Naive thymus-derived CD8-positive, alpha-beta T cell (primary cell): ENCODE measurements around the gene RPH3AL. TPM values are rescaled to one million over a fixed set of nuclear protein-coding genes. Genes with fewer than 3 reads are reported as not detected.

ENCODE experiments used
- ATAC-seq, 2 donors: fragments of 150-1000 bp; cut with Tn5 transposase in 1 of 2; sonication (Bioruptor Pico), chemical (Tn5 transposase) in 1 of 2; 1 replicate in 1 of 2; 2 replicates in 1 of 2; pipeline ENCODE4 v1.10.0; 2021; ENCODE audit warnings: mild to moderate bottlenecking in 2 of 2, moderate library complexity in 2 of 2
- POLR2A ChIA-PET: fragments of 350-600 bp; sonication (Branson Sonifier 250); formaldehyde crosslinking; loops from one replicate; lab custom pipeline; 2021; ENCODE audit warnings: antibody characterized with exemption; lab: Charles Lee
- DNase-seq, 10 donors: peaks; one replicate each; pipeline versions ENCODE4 v3.0.0 to v3.0.0-alpha.2; 2020 to 2022
- H3K27ac Mint-ChIP-seq, 10 donors: one replicate each; pipeline ENCODE4 v1.8.0; 2020 to 2022; ENCODE audit warnings: mild to moderate bottlenecking in 10 of 10, mixed read lengths in 10 of 10, moderate library complexity in 4 of 10, inconsistent platforms in 1 of 10
- H3K27me3 Mint-ChIP-seq, 5 donors: one replicate each; pipeline ENCODE4 v1.8.0; 2021 to 2022; ENCODE audit warnings: mixed read lengths in 5 of 5
- H3K36me3 Mint-ChIP-seq, 3 donors: one replicate each; pipeline ENCODE4 v1.8.0; 2020 to 2022; ENCODE audit warnings: mixed read lengths in 3 of 3, mild to moderate bottlenecking in 2 of 3, inconsistent platforms in 1 of 3
- H3K4me1 Mint-ChIP-seq, 4 donors: one replicate each; pipeline ENCODE4 v1.8.0; 2021 to 2022; ENCODE audit warnings: mixed read lengths in 4 of 4
- H3K4me3 Mint-ChIP-seq, 10 donors: one replicate each; pipeline ENCODE4 v1.8.0; 2020 to 2022; ENCODE audit warnings: mild to moderate bottlenecking in 10 of 10, mixed read lengths in 10 of 10, moderate library complexity in 6 of 10, inconsistent platforms in 1 of 10
- H3K9me3 Mint-ChIP-seq, 9 donors: one replicate each; pipeline ENCODE4 v1.8.0; 2020 to 2022; ENCODE audit warnings: mixed read lengths in 9 of 9, mild to moderate bottlenecking in 3 of 9, inconsistent platforms in 1 of 9, moderate library complexity in 1 of 9
- polyA plus RNA-seq, 3 donors: library from polyadenylated mRNA; unstranded; fragments of 300-500 nt; fragmentation: Illumina TruSeq; gene quantifications; one replicate each; pipeline ENCODE4 v1.2.3, GENCODE V29; 2021
- total RNA-seq, 8 experiments: library from RNA in 2 of 8; stranded (reverse) in 2 of 8; gene quantifications; one replicate each; pipeline ENCODE4 v1.2.3 and lab custom pipeline; 2021 to 2026

The RPH3AL gene, protein sequence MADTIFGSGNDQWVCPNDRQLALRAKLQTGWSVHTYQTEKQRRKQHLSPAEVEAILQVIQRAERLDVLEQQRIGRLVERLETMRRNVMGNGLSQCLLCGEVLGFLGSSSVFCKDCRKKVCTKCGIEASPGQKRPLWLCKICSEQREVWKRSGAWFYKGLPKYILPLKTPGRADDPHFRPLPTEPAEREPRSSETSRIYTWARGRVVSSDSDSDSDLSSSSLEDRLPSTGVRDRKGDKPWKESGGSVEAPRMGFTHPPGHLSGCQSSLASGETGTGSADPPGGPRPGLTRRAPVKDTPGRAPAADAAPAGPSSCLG
- 10 to 100 TPM; 26.4 to 30.0 TPM for total RNA-seq
- polyA plus RNA-seq: 1 to 10 TPM; 1.9 to 5.7 (median 2.7) TPM
- 0 to 8.8 (median 1.5) reads per million in 6 experiments for total RNA-seq (lab: John Stamatoyannopoulos, UW)

- Mint-ChIP-seq H3K27me3 (no peaks in the 10 kb centered on the region), H3K36me3 (no peaks in the 10 kb centered on the region), H3K9me3 (no peaks in the 10 kb centered on the region), H3K4me1 (peaks cover 2 to 13% (median 5%) of the 10 kb centered on the region in 4 donors), H3K27ac (peak within 1 kb of the TSS in 5 of 10 donors; percentile 6 to 81 (median 67)), H3K4me3 (peak within 1 kb of the TSS in 1 of 10 donors; percentile 63)
- no peak for ATAC-seq
- POLR2A ChIA-PET: no interaction called here
- DNase-seq: no peak
Measured at GRCh38 chr17:352421-353212, at the start of gene RPH3AL. RPH3AL (minus strand) TSS chr17:352807; CDS start chr17:327543, 25,264 bp downstream.

DNA sequence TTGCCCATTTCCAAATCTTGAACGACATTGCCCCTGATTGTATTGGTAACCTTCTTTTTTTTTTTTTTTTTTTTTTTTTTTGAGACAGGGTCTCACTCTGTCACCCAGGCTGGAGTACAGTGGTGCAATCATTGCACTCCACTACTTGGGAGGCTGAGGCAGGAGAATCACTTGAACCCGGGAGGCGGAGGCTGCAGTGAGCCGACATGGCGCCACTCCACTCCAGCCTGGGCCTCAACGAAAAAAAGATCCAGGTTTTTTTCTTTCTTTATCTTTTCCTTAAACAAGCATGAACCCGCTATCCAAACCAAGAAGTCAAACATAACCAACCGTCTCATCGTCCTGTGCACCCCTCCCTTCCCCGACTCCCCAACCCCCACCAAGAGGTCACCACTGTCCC is 47.6 kb upstream of the RPH3AL start:
- DNase-seq (no peak), ATAC-seq (no peak)
- POLR2A ChIA-PET: no interaction called here
- H3K4me3 Mint-ChIP-seq: no peak overlapping the region
- H3K27ac Mint-ChIP-seq: peak overlapping the region in 1 of 10 donors; percentile 31
- no peaks in the 10 kb centered on the region for H3K9me3 Mint-ChIP-seq
- H3K4me1 Mint-ChIP-seq: peaks cover 0 to 8% (median 3%) of the 10 kb centered on the region in 4 donors
- peaks cover 2 to 20% (median 4%) of the 10 kb centered on the region in 3 donors for H3K36me3 Mint-ChIP-seq
- H3K27me3 Mint-ChIP-seq: no peaks in the 10 kb centered on the region

- DNase-seq (no peak), ATAC-seq (no peak)
- POLR2A ChIA-PET: no interaction called here
- Mint-ChIP-seq H3K9me3 (no peaks in the 10 kb centered on the region), H3K4me1 (peaks cover 0 to 7% (median 3%) of the 10 kb centered on the region in 4 donors), H3K4me3 (no peak overlapping the region), H3K36me3 (peaks cover 0 to 11% (median 0%) of the 10 kb centered on the region in 3 donors), H3K27me3 (no peaks in the 10 kb centered on the region), H3K27ac (peak overlapping the region in 1 of 10 donors; percentile 7)
Measured at GRCh38 chr17:396788-397187, 44.2 kb upstream of the RPH3AL start.

GRCh38 chr17:395974-396373 is 43.4 kb upstream of the RPH3AL start:
- peaks cover 0 to 7% (median 3%) of the 10 kb centered on the region in 4 donors for H3K4me1 Mint-ChIP-seq
- H3K27ac Mint-ChIP-seq: no peak overlapping the region
- POLR2A ChIA-PET: no interaction called here
- DNase-seq (no peak), ATAC-seq (no peak)
- H3K36me3 Mint-ChIP-seq: peaks cover 0 to 9% (median 0%) of the 10 kb centered on the region in 3 donors
- no peaks in the 10 kb centered on the region for H3K27me3 Mint-ChIP-seq
- H3K9me3 Mint-ChIP-seq: no peaks in the 10 kb centered on the region
- no peak overlapping the region for H3K4me3 Mint-ChIP-seq

- POLR2A ChIA-PET: no interaction called here
- Mint-ChIP-seq H3K27me3 (no peaks in the 10 kb centered on the region), H3K4me1 (peaks cover 0 to 7% (median 3%) of the 10 kb centered on the region in 4 donors), H3K4me3 (no peak overlapping the region), H3K27ac (no peak overlapping the region), H3K36me3 (peaks cover 0 to 4% (median 0%) of the 10 kb centered on the region in 3 donors), H3K9me3 (no peaks in the 10 kb centered on the region)
- no peak for ATAC-seq
- DNase-seq: no peak
Measured at GRCh38 chr17:395179-395578, 42.6 kb upstream of the RPH3AL start.

- H3K4me3 Mint-ChIP-seq: no peak overlapping the region
- ATAC-seq (no peak), DNase-seq (no peak)
- H3K27me3 Mint-ChIP-seq: no peaks in the 10 kb centered on the region
- H3K36me3 Mint-ChIP-seq: peaks cover 0 to 2% (median 0%) of the 10 kb centered on the region in 3 donors
- no peaks in the 10 kb centered on the region for H3K9me3 Mint-ChIP-seq
- peaks cover 0 to 4% (median 3%) of the 10 kb centered on the region in 4 donors for H3K4me1 Mint-ChIP-seq
- H3K27ac Mint-ChIP-seq: peak overlapping the region in 1 of 10 donors; percentile 59
- POLR2A ChIA-PET: no interaction called here
Measured at GRCh38 chr17:394718-395095, 42.1 kb upstream of the RPH3AL start.

- POLR2A ChIA-PET: no interaction called here
- no peak for ATAC-seq
- Mint-ChIP-seq H3K9me3 (no peaks in the 10 kb centered on the region), H3K27ac (peak overlapping the region in 6 of 10 donors; percentile 1 to 65 (median 52)), H3K27me3 (peaks cover 0 to 3% (median 0%) of the 10 kb centered on the region in 5 donors), H3K36me3 (no peaks in the 10 kb centered on the region), H3K4me3 (no peak overlapping the region), H3K4me1 (peaks cover 0 to 5% (median 3%) of the 10 kb centered on the region in 4 donors)
- no peak for DNase-seq
Measured at GRCh38 chr17:393806-394717, 41.5 kb upstream of the RPH3AL start.

GRCh38 chr17:391850-392249 is 39.2 kb upstream of the RPH3AL start:
- no peaks in the 10 kb centered on the region for H3K36me3 Mint-ChIP-seq
- peak overlapping the region in 1 of 10 donors; percentile 18 for H3K4me3 Mint-ChIP-seq
- peaks cover 4 to 18% (median 7%) of the 10 kb centered on the region in 5 donors for H3K27me3 Mint-ChIP-seq
- DNase-seq (no peak), ATAC-seq (no peak)
- H3K4me1 Mint-ChIP-seq: peaks cover 2 to 6% (median 5%) of the 10 kb centered on the region in 4 donors
- peak overlapping the region in 1 of 10 donors; percentile 27 for H3K27ac Mint-ChIP-seq
- H3K9me3 Mint-ChIP-seq: no peaks in the 10 kb centered on the region
- POLR2A ChIA-PET: interaction anchor here (0.6 kb wide), 1 partner anchor 124 kb away, joined by 4 read pairs; no protein-coding TSS in a partner anchor

DNA sequence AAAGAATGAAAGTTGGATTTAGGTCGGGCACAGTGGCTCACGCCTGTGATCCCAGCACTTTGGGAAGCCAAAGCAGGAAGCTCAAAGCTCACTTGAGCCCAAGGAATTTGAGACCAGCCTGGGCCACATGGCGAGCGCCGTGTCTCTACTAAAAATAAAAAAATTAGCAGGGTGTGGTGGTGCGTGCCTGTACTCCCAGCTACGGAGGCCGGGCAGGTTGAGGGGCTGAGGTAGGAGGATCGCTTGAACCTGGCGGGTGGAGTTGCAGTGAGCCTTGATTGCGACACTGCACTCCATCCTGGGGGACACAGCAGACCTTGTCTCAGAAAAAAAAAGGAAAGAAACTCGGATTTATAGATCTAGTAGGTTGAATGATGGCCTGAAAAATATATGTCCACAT is 37.4 kb upstream of the RPH3AL start:
- POLR2A ChIA-PET: no interaction called here
- peaks cover 4 to 22% (median 7%) of the 10 kb centered on the region in 5 donors for H3K27me3 Mint-ChIP-seq
- ATAC-seq (no peak), DNase-seq (no peak)
- no peak overlapping the region for H3K4me3 Mint-ChIP-seq
- peaks cover 6 to 12% (median 9%) of the 10 kb centered on the region in 4 donors for H3K4me1 Mint-ChIP-seq
- no peaks in the 10 kb centered on the region for H3K9me3 Mint-ChIP-seq
- H3K27ac Mint-ChIP-seq: no peak overlapping the region
- H3K36me3 Mint-ChIP-seq: no peaks in the 10 kb centered on the region

DNA sequence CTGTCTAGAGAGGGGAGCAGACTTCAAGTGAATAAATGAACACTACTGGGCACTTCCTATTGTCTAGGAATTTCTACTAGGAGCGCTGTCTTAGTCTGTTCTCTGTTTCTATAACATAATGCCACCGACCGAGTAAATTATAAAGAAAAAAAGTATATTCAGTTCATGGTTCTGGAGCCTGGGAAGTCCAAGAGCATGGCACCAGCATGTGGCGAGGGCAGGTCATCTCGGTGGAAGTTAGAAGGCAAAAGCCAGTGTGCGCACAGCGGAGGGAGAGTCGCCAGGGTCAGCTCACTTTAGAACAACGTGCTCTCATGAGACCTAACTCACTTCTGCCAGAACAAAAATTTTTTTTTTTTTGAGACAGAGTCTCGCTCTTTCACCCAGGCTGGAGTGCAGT is 35.5 kb upstream of the RPH3AL start:
- ATAC-seq: no peak
- Mint-ChIP-seq H3K36me3 (no peaks in the 10 kb centered on the region), H3K4me3 (peak overlapping the region in 7 of 10 donors; percentile 18 to 53 (median 50)), H3K4me1 (peaks cover 11 to 19% (median 15%) of the 10 kb centered on the region in 4 donors), H3K9me3 (no peaks in the 10 kb centered on the region), H3K27me3 (peaks cover 4 to 35% (median 7%) of the 10 kb centered on the region in 5 donors), H3K27ac (peak overlapping the region in 1 of 10 donors; percentile 7)
- POLR2A ChIA-PET: no interaction called here
- DNase-seq: no peak

DNA sequence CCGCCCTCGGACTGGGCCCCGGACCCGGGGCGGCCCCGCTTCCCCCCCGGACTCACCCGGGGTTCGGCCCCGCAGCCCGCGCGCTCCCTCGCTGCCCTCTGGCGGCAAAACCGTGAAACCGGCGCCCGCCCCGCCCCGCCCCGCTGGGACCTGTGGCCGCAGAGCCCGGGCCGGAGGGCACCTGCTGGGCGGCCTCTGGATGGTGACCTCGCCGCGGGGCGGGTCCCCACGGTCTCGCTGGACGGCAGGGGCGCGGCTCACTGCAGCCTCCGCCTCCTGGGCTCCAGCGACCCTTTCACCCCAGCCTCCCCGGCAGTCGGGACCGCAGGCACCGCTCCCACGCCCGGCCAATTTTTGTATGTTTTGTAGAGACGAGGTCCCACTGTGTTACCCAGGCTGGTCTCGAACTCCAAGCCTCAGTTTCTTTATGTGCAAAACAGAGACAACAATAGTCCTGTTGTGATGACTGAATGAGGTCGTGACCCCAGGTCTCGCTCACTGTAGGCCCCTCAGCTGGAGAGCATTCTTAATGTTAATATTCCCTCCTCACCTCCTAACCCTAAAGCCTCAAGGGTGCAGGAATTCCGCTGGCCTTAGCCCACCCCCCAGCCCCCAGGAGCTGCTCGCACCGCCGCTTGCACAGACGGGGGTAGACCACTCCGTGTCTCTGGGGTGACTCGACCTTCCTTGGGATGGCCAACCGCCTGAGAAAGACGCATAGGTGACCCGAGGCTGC is 33.7 kb upstream of the RPH3AL start:
- Mint-ChIP-seq H3K36me3 (no peaks in the 10 kb centered on the region), H3K27me3 (peaks cover 4 to 41% (median 7%) of the 10 kb centered on the region in 5 donors), H3K9me3 (no peaks in the 10 kb centered on the region), H3K4me3 (peak overlapping the region; percentile 74 to 92 (median 84)), H3K27ac (peak overlapping the region; percentile 44 to 85 (median 70)), H3K4me1 (peaks cover 14 to 24% (median 19%) of the 10 kb centered on the region in 4 donors)
- DNase-seq (peak; percentile 37 to 79 (median 64)), ATAC-seq (peak; percentile 81 to 82)
- POLR2A ChIA-PET: interaction anchor here (0.7 to 1.7 kb wide), 4 partner anchors 25 to 77 kb away, joined by 3 to 6 read pairs (median 4); no protein-coding TSS in a partner anchor
